Effector CD8-positive, alpha-beta T cell (primary cell): ENCODE results near the gene PRKCB.

ENCODE experiments used
- DNase-seq: peaks from one replicate; lab custom pipeline; 2025; lab: John Stamatoyannopoulos, UW

The PRKCB gene

DNA sequence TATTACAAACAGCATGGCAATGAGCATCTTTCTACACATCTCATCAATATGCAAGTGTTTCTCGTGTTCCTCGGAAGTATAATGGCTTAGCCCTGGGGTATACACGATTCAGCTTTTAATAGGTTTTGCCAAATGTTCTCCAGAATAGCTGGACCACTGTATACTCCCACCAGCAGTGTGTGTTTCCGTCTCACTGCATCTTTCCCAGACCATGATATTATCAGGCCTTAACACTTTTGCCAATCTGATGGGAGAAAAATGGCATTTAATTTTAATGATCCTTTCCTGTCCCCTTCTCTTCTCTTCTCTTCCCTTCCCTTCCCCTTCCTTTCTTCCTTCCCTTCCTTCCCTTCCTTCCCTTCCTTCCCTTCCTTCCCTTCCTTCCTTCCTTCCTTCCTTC lies 30.8 kb downstream of the PRKCB start:
- DNase-seq, result no peak

GRCh38 chr16:23867566-23867965 lies 31.8 kb downstream of the PRKCB start:
- DNase-seq, result no peak

GRCh38 chr16:23868136-23868535 lies 32.4 kb downstream of the PRKCB start:
- DNase-seq, result no peak

GRCh38 chr16:23869052-23869451 lies 33.3 kb downstream of the PRKCB start:
- DNase-seq, result no peak

DNA sequence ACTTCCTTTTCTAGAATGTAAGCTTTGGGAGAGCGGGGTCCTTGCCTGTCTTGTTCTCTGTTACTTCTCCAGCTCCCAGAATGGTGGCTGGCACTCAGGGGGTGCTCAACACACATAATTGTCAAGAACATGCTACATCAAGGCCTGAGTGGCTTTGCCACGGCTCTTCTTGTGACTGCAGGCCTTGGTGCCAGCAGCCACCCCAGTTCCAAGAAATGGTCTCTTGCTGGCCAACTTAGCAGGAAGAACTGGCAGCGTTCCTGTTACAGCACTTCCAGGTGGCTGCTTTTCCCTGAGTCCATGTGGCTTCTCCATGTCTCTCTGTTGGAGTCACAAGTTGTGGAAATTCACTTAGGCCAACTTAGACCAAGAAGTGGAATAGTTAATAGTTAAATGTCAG lies 36.1 kb downstream of the PRKCB start:
- DNase-seq, result no peak

- no peak for DNase-seq
Measured at GRCh38 chr16:23874613-23875294, 39.0 kb downstream of the PRKCB start.

GRCh38 chr16:23876256-23876896 lies 40.6 kb downstream of the PRKCB start:
- no peak for DNase-seq

GRCh38 chr16:23877107-23878070 lies 41.6 kb downstream of the PRKCB start:
- DNase-seq, result no peak

GRCh38 chr16:23879735-23880373 lies 44.1 kb downstream of the PRKCB start:
- no peak for DNase-seq

DNA sequence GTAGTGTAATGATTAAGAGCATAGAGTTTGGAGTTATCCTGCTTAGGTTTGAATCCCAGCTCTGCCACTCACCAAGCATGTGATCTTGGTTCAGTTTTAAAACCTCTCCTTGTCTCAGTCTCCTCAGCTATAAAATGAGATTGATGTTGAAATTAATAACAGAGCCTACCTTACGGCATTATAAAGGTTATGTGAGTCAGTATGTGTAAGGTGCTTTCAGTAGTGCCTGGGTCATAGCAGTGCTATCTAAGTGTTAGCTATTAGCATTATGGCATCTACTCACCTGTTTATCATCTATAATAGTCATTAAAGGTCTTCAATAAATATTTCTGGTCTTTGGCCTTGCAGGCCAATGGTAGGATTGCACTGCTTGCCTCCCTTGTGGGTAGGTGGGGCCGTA lies 53.4 kb downstream of the PRKCB start:
- no peak for DNase-seq

- no peak for DNase-seq
Measured at GRCh38 chr16:23893986-23894385, 58.2 kb downstream of the PRKCB start.

- DNase-seq, result no peak
Measured at GRCh38 chr16:23895052-23895451, 59.3 kb downstream of the PRKCB start.

DNA sequence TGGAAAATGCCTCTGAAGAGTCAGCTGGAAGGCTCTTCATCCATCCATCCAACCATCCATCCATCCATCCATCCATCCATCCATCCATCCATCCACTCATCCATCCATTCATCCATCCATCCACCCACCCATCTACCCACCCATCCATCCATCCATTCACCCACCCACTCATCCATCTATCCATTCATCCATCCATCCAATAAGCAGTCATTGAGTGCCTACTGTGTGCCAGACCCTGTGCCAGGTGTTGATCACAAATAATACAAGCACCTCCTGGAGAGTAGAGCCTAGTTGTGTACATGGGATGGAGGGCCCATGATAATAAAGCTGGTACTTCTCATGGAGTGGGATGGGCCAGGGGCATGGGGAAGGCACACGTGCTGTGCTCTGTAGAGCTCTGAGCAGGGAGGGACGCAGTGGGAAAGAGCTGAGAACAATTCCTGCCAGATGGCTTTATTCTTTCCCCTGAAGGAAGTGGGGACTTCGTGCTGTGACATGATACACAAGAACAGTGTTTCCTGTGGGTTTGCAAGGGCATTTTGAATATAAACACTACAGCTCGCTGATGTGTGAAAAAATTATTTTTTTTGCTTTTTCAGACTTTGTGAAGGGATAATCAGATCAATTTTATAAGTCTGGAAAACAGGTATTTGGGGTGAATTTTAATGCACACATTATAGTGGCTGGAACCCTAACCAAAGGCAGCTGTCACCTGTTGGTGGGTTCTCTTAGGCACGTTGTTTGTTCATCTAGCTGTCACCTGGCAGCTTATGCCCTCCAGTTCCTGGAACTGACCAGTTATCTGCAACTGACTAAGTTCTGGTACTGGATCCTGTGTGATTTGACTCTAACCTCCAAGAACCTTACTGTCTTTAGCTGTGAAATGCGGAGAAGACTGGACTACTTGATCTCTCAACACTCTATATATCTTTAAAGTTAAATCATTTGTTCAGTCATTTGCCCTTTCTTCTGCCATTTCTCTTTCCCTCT lies 61.3 kb downstream of the PRKCB start:
- DNase-seq, result no peak

GRCh38 chr16:23898682-23899430 lies 63.1 kb downstream of the PRKCB start:
- no peak for DNase-seq

GRCh38 chr16:23899869-23900268 lies 64.1 kb downstream of the PRKCB start:
- no peak for DNase-seq

DNA sequence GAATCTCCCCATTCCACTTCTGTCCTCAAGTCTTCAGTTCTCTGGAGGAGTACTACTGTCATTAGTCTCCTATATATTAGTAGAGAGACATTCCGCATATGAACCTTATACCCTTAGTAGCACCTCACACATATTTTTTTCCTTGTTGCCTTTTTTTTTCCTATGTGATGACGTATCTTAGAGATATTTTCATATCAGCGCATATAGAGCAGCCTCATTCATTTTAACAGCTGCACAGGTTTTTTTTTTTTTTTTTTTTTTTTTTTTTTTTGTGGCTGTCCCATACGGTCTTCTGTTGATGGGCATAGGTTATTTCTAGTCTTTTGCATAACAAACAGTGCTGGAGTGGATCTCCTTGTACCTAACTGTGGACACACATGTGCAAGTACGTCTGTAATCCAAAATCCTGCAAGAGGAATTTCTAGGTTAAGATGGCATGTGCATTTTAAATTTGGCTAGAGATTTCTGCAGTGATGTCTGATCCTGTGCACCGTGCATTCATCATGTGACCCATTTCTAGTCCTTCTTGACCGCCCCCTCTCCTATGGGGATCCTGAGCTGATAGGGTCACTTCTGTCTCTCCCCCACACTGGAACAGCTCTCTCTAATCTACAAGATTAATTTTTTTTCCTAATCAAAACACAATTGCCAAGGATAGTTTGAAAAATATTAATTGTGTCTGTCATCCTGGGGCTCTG lies 64.8 kb downstream of the PRKCB start:
- DNase-seq, result no peak

DNA sequence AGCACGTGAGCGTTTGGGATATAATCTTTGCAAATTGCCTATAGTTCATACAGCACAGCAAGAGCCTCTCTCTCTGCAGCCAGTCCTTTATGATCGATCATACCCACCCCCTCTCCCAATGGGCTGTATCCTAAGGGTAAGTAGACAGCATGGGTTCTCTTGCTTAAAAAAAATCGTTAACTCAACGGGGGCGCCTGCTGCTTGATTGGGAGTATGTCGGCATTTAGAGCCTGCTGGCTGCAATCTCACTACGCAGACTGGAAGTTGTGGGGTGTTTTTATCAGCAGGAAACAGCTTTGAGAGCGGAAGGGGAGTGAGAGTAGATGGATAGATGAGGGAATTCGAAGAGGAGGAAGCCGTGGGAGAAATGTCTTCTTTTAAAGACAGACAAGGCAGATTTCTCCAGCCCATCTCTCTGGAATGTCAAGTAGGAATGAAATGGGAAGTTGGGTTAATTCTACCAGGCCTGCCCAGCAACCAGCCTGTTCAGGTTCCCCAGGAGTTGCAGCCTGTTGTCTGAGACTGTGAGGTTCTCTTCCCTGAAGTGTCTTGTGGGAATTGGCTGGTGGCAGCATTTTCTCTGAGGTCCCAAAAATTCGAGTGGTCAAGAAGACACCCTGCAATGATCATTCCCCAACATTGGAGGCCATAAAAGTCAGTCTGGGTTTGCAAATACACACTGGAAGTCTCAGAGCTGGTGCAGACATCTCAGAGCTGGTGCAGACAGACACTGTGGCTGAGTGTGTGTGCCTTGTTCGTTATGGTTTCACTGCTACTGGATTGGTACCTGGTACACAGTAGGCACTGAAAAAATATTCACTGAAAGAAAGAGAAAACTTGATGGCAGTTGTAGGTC lies 65.6 kb downstream of the PRKCB start:
- no peak for DNase-seq

DNA sequence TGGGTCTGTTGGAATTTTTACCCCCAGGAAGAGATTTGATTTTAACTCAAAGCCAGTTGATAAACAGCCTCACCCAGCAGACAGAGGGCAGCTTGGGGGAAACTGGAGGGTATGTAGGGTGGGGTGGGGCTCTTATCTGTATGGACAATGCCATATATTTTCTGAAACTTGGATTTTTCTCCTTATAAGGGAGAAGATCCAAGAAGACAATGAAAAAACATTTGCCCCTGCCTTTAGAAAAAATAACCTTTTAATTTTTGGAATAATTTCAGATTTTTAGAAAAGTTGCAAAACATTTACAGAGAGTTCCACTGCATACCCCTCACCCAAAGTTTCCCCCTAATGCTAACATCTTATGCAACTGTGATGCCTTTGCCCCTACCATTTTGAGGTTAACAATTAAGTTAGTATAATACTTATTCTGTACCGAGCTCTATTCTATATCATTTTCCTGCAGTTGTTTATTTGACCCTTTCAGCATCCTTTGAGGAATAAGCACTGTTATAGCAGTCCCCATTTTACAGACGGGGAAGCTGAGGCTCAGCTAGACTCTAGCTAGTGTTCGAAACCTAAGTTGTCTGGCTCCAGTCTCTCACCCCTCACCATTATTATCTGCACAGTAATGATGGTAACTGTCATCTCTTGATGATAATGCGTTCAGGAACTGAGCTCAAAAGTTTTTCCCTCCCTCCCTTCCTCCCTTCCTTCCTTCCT lies 66.4 kb downstream of the PRKCB start:
- no peak for DNase-seq
